LNCaP clone FGC (cell line): ENCODE measurements around the gene TMPRSS11D.
A peak's percentile ranks its signal among the peaks of the same experiment; 100 is the strongest.

Source experiments
- DNase-seq: peaks from one replicate; pipeline ENCODE4 v3.0.0-alpha.2; 2011; ENCODE audit warnings: low read depth
- H3K4me3 ChIP-seq: 2 replicates; pipeline ENCODE4 v1.5.1; 2011; ENCODE audit warnings: mild to moderate bottlenecking, low read depth, low read length, control low read depth
- CTCF ChIP-seq: IDR thresholded peaks from 2 replicates; pipeline ENCODE4 v1.5.1; 2012; ENCODE audit warnings: mild to moderate bottlenecking; ENCODE audit not compliant: control insufficient read depth, insufficient read depth; ENCODE audit errors: extremely low read depth

Gene TMPRSS11D

GRCh38 chr4:67909905-67910584 is 26.2 kb upstream of the TMPRSS11D start:
- DNase-seq = no peak
- peak; percentile 46 for TF ChIP-seq CTCF

GRCh38 chr4:67907650-67908049 is 23.8 kb upstream of the TMPRSS11D start:
- no peak for TF ChIP-seq CTCF
- no peak for DNase-seq
- H3K4me3 ChIP-seq = no peak overlapping the region

More at GRCh38 chr4:67909905-67910584, 26.2 kb upstream of the TMPRSS11D start:
- H3K4me3 ChIP-seq = no peak overlapping the region

GRCh38 chr4:67899096-67899495 is 15.3 kb upstream of the TMPRSS11D start:
- no peak for TF ChIP-seq CTCF
- H3K4me3 ChIP-seq = no peak overlapping the region
- DNase-seq = no peak

- no peak for TF ChIP-seq CTCF
- DNase-seq = no peak
- no peak overlapping the region for H3K4me3 ChIP-seq
Measured at GRCh38 chr4:67897686-67898085, 13.9 kb upstream of the TMPRSS11D start.

GRCh38 chr4:67896421-67897065 is 12.7 kb upstream of the TMPRSS11D start:
- no peak for DNase-seq
- TF ChIP-seq CTCF = no peak
- no peak overlapping the region for H3K4me3 ChIP-seq

- TF ChIP-seq CTCF = no peak
- DNase-seq = no peak
- no peak overlapping the region for H3K4me3 ChIP-seq
Measured at GRCh38 chr4:67894659-67895058, 10.9 kb upstream of the TMPRSS11D start.

GRCh38 chr4:67892905-67893304 is 9.1 kb upstream of the TMPRSS11D start:
- TF ChIP-seq CTCF = no peak
- no peak for DNase-seq
- no peak overlapping the region for H3K4me3 ChIP-seq
